Mesothelial cell of epicardium (in vitro differentiated cells): Measurements from ENCODE around the gene ATXN10. TPM values are rescaled to one million over a fixed set of nuclear protein-coding genes. Genes with fewer than 3 reads are reported as not detected.

Source experiments
- DNase-seq, 2 experiments: peaks; one replicate each; pipeline ENCODE4 v3.0.0; 2021; ENCODE audit warnings: low spot score in 2 of 2; ENCODE audit not compliant: unreplicated experiment in 2 of 2
- H3K27ac Mint-ChIP-seq: 2 replicates; pipeline ENCODE4 v1.8.0; 2021; ENCODE audit warnings: mixed read lengths
- H3K27me3 Mint-ChIP-seq: 2 replicates; pipeline ENCODE4 v1.8.0; 2021; ENCODE audit warnings: low read depth, mixed read lengths
- H3K36me3 Mint-ChIP-seq: 2 replicates; pipeline ENCODE4 v1.8.0; 2021; ENCODE audit warnings: mixed read lengths
- H3K4me1 Mint-ChIP-seq: 2 replicates; pipeline ENCODE4 v1.8.0; 2021; ENCODE audit warnings: mixed read lengths
- H3K4me3 Mint-ChIP-seq: 2 replicates; pipeline ENCODE4 v1.8.0; 2021; ENCODE audit warnings: mild to moderate bottlenecking, moderate library complexity, mixed read lengths
- H3K9me3 Mint-ChIP-seq: 2 replicates; pipeline ENCODE4 v1.8.0; 2021; ENCODE audit warnings: mixed read lengths
- total RNA-seq: library from RNA; stranded (reverse); gene quantifications from 3 replicates; pipeline ENCODE4 v1.2.1, GENCODE V29; 2021
- TF ChIP-seq, protein P1 (sequence below): fragments of 200-600 bp; sonication (generic); IDR thresholded peaks from one replicate; pipeline ENCODE4 v1.5.0; 2021; ENCODE audit warnings: antibody characterized with exemption; ENCODE audit not compliant: unreplicated experiment

The ATXN10 gene
- total RNA-seq, 1 donor from 2014 or later: 237 TPM

DNA sequence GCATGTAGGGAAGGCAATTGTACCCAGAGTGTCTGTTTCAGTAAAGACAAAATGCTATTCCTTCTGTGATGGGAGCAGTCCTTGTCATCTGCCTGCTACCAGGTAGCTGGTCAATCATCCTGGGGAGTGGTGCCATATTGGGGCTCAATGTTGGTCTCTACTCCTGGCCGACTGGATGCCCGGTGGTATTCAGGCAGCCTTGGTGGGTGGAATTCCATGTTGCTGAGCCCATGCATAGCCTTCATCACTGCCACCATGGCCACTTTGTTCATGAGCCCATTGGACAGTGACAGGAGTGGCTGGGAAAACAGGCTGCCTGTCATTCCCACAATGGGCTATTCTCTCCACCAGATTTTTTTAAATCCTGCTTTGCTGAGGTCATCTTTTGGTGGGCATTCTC lies 184.3 kb downstream of the ATXN10 start:
- Mint-ChIP-seq H3K27ac (no peak overlapping the region), H3K36me3 (peaks cover 71% of the 10 kb centered on the region), H3K4me3 (no peak overlapping the region), H3K4me1 (no peaks in the 10 kb centered on the region), H3K9me3 (peaks cover 34% of the 10 kb centered on the region), H3K27me3 (no peaks in the 10 kb centered on the region)
- TF ChIP-seq, protein P1, sequence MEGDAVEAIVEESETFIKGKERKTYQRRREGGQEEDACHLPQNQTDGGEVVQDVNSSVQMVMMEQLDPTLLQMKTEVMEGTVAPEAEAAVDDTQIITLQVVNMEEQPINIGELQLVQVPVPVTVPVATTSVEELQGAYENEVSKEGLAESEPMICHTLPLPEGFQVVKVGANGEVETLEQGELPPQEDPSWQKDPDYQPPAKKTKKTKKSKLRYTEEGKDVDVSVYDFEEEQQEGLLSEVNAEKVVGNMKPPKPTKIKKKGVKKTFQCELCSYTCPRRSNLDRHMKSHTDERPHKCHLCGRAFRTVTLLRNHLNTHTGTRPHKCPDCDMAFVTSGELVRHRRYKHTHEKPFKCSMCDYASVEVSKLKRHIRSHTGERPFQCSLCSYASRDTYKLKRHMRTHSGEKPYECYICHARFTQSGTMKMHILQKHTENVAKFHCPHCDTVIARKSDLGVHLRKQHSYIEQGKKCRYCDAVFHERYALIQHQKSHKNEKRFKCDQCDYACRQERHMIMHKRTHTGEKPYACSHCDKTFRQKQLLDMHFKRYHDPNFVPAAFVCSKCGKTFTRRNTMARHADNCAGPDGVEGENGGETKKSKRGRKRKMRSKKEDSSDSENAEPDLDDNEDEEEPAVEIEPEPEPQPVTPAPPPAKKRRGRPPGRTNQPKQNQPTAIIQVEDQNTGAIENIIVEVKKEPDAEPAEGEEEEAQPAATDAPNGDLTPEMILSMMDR: no peak
- no peak for DNase-seq

DNA sequence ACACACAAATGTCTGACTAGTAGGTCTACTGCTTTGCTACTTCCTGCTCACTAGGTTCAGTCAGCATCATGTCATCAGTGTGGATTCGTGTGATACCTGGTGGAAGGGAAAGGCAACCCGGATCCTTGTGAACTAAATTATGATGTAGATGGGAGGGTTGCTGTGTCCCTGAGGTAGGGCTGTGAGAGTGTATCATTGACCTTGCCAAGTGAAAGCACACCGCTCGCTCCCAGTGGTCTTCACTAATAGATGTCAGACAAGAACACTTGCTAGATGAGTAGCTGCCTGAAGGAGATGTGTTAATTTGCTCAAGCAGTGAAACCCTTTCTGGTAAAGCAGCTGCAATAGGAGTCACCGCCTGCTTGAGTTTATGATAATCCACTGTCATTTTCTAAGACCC lies 185.9 kb downstream of the ATXN10 start:
- H3K27ac Mint-ChIP-seq: no peak overlapping the region
- H3K4me1 Mint-ChIP-seq: no peaks in the 10 kb centered on the region
- DNase-seq: no peak
- TF ChIP-seq, protein P1: no peak
- H3K36me3 Mint-ChIP-seq: peaks cover 63% of the 10 kb centered on the region
- H3K9me3 Mint-ChIP-seq: peaks cover 24% of the 10 kb centered on the region
- H3K27me3 Mint-ChIP-seq: no peaks in the 10 kb centered on the region
- H3K4me3 Mint-ChIP-seq: no peak overlapping the region

DNA sequence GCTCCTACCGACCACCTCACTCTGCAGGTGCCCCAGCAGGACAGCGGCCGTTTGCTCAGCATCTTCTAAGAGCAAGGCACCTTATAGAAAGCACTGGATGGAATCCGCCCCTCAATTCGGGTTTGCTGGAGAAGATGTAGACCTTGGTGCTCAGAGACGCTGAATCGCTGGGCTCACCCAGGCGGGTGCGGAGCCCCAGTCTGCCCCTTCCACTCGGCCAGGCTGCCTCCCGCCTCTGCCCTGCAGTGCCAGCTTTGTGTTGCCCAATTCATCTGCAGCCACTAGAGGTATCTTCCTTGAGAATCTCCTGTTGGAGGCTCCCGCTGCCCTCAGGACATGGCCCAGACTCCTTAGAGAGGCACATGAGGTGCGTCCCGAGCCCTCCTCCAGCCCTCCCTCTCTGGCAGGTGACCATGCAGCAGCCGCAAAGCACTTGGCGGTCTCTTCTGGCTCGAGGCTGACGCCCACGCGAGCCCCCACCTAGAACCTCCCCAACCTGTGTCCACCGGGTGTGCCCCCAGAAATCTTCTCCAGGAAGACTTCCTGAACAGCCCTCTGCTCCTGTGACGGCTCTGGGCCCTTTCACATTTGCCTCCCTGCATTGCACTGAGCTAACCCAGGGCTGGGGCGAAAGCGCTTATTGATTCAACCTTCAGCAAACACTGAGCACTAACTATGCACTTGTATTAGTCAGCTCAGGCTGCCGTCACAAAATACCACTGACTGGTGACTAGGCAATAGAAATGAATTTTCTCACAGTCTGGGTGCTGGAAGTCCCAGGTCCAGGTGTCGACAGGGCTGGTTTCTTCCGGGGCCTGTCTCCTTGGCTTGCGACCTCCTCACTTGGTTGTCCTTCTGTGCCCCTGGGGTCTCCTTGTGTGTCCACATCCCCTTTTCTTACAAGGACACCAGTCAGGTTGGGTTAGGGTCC lies 187.9 kb downstream of the ATXN10 start:
- H3K27ac Mint-ChIP-seq: no peak overlapping the region
- peaks cover 3% of the 10 kb centered on the region for H3K27me3 Mint-ChIP-seq
- peaks cover 5% of the 10 kb centered on the region for H3K4me1 Mint-ChIP-seq
- no peak for DNase-seq
- peaks cover 16% of the 10 kb centered on the region for H3K9me3 Mint-ChIP-seq
- TF ChIP-seq, protein P1: no peak
- H3K36me3 Mint-ChIP-seq: peaks cover 49% of the 10 kb centered on the region
- no peak overlapping the region for H3K4me3 Mint-ChIP-seq

GRCh38 chr22:45860201-45860600 lies 188.6 kb downstream of the ATXN10 start:
- DNase-seq: no peak
- peaks cover 13% of the 10 kb centered on the region for H3K4me1 Mint-ChIP-seq
- no peak overlapping the region for H3K27ac Mint-ChIP-seq
- H3K27me3 Mint-ChIP-seq: peaks cover 9% of the 10 kb centered on the region
- H3K4me3 Mint-ChIP-seq: no peak overlapping the region
- peaks cover 42% of the 10 kb centered on the region for H3K36me3 Mint-ChIP-seq
- H3K9me3 Mint-ChIP-seq: peaks cover 10% of the 10 kb centered on the region
- TF ChIP-seq, protein P1: no peak

DNA sequence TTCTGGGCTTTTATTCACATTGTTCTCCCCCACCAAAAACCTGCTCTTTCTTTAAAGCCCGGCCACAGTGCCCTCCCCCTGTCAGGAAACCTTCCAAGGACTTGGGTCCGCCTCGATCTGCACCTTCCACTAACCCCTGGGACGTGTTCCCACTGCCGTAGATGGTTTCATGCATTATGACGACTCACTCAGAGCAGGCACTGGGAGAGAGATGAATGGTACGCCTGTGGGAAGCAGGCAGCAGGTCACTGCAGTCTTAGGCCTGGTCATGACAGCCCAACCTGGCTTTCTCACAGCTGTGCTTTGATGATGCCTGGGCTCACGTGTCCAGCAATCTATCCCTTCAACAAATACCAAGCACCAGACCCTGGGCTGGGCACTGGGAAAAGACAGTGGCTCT lies 189.6 kb downstream of the ATXN10 start:
- Mint-ChIP-seq H3K4me3 (no peak overlapping the region), H3K27ac (no peak overlapping the region), H3K4me1 (peaks cover 13% of the 10 kb centered on the region)

More for the DNA sequence above, 189.6 kb downstream of the ATXN10 start:
- Mint-ChIP-seq H3K27me3 (peaks cover 16% of the 10 kb centered on the region), H3K9me3 (peaks cover 10% of the 10 kb centered on the region), H3K36me3 (peaks cover 35% of the 10 kb centered on the region)
- TF ChIP-seq, protein P1: no peak
- DNase-seq: no peak
